PC-9 (cell line): ENCODE measurements around the gene UFL1.

ENCODE experiments used
- CTCF ChIP-seq: fragments of 200-600 bp; sonication (generic); conservative IDR thresholded peaks from 2 replicates; pipeline ENCODE4 v1.6.1; 2017; ENCODE audit warnings: mixed run types, antibody characterized with exemption, mild to moderate bottlenecking, moderate library complexity
- EZH2 ChIP-seq: fragments of 200-600 bp; sonication (generic); IDR thresholded peaks from 2 replicates; pipeline ENCODE4 v1.8.0; 2017; ENCODE audit warnings: antibody characterized with exemption, low read depth

- no peak for TF ChIP-seq CTCF
- no peak for TF ChIP-seq EZH2
Observed at GRCh38 chr6:96520171-96521115, 1.2 kb upstream of the UFL1 start.
